ENCODE data around the gene NMD3. TPM values are rescaled to one million over a fixed set of nuclear protein-coding genes. Genes with fewer than 3 reads are reported as not detected.
"Not testable (repeated sequence)": the region's sequence is repeated elsewhere in the genome, so short reads cannot be mapped to it uniquely, and the experiment has no call there.

Gene NMD3
- 38.0 and 38.6 TPM in 2 replicates for total RNA-seq
- 19.3 TPM for polyA plus RNA-seq (2012)

- peak; percentile 98 for DNase-seq (ENCODE audit: low read depth)
These were observed at the start of gene NMD3 for GRCh38 chr3:161220850-161221753. NMD3 (plus strand) TSS chr3:161221311; CDS start chr3:161222014, 703 bp downstream.

DNA sequence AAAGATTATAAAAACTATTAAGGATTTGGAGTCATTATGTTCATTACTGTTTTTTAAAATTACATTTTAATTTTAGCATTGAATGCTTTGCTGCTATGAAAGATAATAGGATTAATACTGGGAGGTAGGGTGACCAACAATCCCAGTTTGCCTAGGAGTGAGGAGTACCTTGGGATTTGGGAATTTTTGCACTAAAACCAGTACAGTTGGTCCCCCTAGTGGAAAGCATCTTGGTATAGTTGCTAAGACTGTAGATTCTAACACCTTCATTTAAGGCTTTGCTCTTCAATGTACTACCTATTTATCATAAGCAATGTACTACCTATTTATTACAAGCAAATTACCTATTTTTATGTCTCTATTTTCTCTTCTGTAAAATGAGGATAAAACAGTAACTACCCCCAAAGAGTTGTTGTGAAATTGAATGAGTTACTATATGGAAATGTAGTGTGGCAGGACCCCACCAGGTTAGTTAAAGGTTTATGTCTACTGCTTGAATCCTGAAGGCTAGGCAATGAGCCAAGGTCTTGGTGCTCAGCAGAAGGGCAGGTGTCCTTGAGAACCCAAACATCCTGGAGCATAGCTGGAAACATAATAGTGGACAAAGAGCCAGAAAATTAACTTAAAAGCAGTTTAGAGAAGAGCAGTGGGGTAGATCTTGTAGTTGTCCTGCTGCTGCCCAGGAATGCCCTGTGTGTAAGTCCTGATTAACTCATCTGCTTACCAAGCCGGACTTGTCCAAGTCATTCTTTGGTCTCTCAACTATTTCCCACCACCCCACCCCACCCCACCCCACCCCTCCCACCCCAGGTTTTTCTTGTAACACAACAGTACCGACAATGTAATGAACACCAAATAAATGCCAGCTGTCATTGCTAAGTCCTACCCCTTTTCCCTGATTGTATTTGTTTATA is 49.2 kb upstream of the NMD3 start:
- DNase-seq (ENCODE audit: low read depth), result no peak

DNA sequence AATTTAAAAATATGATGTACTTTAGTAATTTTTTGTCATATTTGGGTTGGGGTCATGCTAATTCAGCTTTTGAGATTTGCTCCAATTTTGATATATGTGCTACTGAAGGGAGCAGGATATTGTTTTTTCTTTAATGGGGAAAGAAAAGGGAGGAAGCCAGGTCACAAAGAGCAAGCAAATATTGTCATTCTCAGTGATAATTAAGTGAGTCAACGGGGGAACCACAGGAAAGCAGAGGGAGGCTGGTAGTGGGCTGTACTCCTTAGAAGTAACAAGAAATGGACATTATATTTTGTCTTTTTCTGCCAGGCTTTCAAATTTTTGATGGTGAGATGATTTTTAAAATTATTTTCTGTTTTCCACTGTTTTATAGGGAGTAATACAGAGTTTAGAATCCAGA is 45.6 kb upstream of the NMD3 start:
- no peak for DNase-seq (ENCODE audit: low read depth)

DNA sequence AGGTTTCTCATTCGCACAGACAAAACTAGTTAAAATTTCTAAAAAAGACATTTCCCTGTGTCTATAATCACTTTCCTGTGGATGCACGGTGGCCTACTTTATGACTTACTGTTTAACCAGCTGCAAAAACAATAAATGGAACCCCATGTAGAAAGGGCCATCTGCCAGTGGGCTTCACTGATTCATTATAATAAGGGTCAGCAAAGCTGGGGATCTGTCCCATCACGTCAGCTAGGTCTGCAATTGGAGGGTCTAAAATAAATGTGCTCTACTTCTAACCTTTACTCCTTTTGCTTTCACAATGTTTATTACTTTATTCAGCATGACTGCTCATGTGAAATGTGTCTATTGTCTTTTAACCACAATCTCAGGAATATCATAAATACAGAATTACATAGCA is 43.1 kb upstream of the NMD3 start:
- no peak for DNase-seq (ENCODE audit: low read depth)

- DNase-seq (ENCODE audit: low read depth), result not testable (repeated sequence)
These were observed 39.7 kb upstream of the NMD3 start for GRCh38 chr3:161181371-161181770.

GRCh38 chr3:161187046-161187445 is 34.1 kb upstream of the NMD3 start:
- no peak for DNase-seq (ENCODE audit: low read depth)

DNA sequence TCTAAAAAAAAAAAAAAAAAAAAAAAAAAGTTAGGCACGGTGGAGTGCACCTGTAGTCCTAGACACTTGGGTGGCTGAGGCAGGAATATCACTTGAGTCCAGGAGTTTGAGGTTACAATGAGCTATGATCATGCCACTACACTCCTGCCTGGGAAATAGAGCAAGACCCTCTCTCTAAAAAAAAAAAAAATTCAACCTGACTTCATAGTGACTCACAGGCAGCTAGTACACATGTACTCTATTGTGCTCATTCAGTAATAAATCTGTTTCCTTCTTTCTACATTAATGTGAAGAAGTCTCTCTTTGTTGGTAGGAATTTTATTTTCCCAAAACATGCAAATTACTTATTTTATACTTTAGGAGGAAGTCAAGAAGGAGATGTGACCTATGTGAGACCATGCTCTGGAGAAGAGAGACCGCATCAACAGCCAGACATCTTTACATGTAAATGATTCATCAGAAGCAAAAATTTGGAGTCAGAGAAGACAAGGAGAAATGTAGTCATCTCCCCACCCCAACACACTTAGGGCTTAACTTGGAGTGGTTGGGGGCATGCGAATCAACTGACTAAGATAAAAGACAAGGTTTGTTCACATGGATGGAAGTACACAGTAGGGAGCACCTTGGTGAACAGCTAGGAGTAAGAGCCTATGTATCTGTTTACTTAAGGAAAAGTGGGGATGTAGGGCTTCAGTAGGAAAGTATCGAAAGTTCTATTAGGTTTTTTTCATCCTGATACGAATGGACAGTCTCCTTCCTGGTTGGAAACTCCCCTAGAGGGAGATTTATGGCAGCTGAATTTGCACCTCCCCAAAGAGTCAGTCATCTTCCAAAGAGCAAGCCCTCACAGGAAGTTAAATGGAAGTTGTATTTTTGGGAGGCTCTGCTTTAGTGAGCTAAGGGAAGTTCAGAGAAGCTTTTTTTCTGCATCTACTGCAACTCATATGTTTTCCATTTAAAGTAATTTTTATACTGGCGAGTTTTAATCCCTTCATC is 23.0 kb upstream of the NMD3 start:
- DNase-seq (ENCODE audit: low read depth), result no peak

DNA sequence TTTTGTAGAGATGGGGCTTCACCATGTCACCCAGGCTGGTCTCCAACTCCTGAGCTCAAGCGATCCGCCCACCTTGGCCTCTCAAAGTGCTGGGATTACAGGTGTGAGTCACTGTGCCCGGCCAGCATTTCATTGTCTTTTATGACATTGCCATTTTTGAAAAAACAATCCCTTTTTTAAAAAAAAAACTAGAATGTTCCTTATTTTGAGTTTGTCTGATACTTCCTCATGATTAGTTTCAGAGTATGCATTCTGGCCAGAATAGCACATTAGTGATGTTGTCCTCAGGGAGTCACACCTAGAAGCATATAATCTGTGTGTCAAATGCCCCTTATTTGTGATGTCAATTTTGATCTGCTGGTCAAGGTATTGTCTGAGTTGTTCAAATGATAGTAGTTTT is 21.2 kb upstream of the NMD3 start:
- DNase-seq (ENCODE audit: low read depth), result no peak

- no peak for DNase-seq (ENCODE audit: low read depth)
These were observed 17.5 kb upstream of the NMD3 start for GRCh38 chr3:161203485-161204098.

- DNase-seq (ENCODE audit: low read depth), result no peak
These were observed 12.2 kb upstream of the NMD3 start for GRCh38 chr3:161208931-161209330.

DNA sequence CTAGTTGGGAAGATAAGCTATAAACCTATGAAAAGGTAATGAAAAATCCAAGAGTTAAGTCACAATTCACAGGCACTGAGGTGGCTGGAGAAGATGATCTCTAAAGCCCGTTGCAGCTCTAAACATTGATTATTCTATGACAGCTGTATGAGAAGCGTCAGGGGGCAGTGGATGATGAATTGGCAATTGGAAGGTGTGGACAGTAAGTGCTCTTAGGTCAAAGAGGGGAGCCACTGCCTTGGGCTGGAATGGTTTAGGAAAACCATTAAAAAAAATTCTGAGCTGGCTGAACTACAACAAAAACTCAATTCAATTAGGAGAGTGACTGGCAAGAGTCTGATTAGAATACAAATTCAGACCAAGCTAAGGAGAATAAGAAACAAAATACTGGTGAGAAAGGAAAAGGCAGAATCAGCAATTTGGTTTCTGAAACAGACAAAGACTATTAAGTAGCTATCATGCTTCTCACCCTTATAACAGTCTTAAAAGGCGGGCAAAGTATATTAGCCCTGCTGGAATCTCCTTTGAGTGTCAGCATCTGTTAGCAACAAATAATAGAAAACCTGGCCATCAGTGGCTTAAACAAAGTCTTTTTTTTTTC is 8.8 kb upstream of the NMD3 start:
- no peak for DNase-seq (ENCODE audit: low read depth)

DNA sequence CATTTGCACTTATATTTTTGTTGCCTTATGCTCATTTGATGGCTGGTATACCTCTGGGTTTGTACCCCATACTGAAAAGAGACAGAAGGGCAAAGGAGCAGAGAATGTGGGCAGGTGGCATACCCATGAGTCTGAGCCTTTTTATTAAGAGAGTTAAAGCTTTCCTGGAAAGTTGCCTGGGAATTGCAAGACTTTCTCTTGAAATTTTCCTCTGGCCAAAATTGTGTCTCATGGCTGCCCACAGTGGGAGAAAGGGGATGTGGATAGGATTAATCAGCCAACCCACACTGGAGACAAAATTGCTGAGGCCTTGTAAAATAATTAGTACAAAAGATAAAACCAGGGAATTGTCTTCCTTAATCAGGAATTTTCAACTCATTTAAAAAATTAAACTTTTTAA is 8.2 kb upstream of the NMD3 start:
- peak; percentile 62 for DNase-seq (ENCODE audit: low read depth)

DNA sequence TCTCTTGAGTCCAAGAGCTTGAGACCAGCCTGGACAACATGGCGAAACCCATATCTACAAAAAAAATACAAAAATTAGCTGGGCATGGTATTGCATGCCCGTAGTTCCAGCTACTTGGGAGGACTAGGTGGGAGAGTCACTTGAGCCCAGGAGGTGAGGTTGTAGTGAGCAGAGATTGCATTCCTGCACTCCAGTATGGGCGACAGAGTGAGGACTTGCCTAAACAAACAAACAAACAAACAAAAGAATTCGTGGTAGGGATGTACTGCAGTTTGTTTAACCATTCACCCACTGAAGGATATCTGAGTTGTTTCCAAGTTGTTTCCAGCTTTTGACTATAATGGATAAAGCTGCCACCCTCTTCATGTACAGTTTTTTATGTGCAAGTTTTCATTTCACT is 7.5 kb upstream of the NMD3 start:
- DNase-seq (ENCODE audit: low read depth), result no peak

- no peak for DNase-seq (ENCODE audit: low read depth)
These were observed 5.9 kb upstream of the NMD3 start for GRCh38 chr3:161215185-161215584.

DNA sequence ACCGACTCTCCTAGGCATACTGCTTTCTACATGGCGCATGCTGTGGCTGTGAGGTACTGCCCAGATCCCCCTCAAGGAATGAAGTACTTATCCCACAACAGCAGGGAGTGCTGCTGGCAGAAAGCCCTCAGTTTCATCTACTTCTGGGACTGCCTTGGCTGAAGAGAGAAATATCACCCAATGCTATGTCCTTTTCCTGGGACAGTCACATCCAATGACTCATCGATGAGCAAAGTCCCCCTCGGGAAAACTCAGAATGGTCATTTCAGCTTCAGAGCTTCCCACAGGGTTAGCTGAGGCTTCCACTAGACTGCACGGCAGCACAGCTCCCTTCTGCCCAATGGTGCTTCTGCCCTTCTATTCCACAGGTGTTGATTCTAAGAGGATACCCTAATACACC is 3.6 kb upstream of the NMD3 start:
- DNase-seq (ENCODE audit: low read depth), result peak; percentile 47

DNA sequence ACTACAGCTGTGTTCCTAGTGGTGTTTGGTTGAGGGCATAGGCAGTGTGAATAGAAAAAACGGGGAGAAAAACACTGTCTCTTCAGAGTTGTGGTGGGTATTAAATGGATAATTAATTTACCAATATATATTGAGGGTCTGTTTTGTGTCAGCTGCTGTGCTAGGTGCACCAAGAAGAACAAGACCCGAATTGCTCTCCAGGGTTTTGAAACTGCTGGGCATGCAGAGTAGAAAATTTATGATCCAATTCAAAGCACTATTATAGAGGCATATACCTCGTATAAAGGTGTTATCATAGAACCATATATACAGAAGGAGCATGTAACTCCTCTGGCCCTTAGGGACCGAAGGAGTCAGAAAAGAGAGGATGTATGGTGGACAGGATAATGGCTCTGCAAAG is 1.6 kb upstream of the NMD3 start:
- DNase-seq (ENCODE audit: low read depth), result no peak

DNA sequence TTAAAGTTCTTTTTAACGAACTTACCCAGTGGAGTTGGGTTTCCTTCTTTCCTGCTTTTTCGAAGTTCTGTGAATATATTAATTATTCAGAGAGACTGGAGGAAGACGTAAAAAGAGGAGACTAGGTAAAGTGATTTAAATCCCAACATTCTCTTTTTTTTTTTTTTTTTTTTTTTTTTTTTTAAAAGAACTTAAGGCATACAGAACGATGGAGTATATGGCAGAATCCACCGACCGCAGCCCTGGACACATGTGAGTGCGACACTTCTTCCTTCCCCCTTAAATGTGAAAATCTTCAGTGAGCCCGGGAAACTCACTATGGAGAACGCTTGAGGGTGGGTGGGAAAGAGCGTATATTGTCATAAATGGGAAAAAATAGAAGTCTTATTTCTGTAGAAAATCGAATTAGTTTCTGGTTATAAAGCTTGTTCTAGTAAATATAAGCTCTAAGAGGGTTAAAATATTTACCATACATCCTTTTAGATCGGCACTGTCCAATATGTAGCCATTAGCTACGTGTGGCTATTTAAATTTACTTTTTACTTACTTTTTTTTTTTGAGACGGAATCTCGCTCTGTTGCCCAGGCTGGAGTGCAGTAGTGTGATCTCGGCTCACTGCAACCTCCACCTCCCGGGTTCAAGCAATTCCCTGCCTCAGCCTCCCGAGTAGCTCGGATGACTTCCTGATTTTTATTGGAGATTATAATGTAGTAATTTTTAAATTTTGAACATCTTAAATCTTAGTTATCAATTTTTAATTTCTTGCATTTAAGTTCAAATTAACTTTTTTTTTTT is 892 bp downstream of the NMD3 start:
- peak; percentile 31 for DNase-seq (ENCODE audit: low read depth)

- DNase-seq (ENCODE audit: low read depth), result peak; percentile 16
These were observed 1.6 kb downstream of the NMD3 start for GRCh38 chr3:161222662-161223061.

DNA sequence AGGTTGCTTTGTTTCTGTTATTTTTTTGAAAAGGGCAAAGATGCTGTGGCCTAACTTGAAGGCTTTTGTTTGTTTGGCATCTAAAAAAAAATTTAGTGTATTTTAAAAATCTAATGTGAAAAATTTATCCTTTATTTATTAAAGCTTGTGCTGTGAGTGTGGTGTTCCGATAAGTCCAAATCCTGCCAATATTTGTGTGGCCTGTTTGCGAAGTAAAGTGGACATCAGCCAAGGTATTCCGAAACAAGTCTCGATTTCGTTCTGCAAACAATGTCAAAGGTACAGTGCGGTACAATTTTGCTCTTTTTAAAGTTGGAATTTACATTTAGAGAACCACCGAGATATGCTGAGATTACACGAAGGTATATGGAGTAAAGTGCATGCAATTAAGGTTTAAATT is 3.7 kb downstream of the NMD3 start:
- DNase-seq (ENCODE audit: low read depth), result no peak
